Measurements from ENCODE around the gene DNAJA3.

Gene DNAJA3

DNA sequence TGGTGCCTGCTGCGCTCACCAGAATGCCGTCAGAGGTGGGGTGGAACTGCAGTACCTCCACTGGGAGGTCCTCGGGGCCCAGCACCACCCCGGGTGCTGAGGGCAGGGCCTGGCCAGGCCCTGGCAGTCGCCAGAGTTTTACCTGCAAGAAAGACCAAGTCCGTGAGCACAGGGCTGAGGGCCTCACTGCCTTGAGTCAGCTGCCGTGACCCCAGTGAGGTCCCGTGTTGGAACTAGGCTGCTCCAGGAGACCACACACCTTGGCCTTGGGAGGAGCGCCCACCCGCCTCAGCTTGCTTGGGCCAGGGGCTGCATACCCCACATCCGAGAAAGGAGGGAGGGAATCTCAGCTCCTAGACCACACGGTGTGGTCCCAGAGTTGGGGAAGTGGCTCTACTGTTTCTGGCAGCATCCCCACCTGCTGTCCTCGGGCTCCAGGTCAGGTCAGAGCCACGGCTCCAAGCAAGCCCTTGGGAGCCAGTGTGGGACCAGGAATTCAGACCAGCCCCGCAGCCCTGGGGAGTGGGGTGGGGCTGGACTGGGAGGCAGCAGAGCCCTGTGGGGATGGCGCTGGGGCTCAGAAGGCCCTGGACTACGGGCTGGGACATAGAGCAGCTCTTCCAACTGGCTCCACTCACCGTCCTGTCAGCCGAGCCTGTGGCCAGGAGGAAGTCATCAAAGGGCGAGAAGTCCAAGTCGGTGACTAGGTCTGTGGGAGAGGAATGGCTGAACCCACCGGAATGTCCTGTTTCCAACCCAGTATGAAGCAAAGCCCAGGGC is 17.9 kb upstream of the DNAJA3 start:
- DNase-seq (ENCODE audit: low read depth in 2 of 2), result no peak

- DNase-seq (ENCODE audit: low read depth in 2 of 2), result no peak
Observed at GRCh38 chr16:4408323-4408690, 17.4 kb upstream of the DNAJA3 start.

- no peak for DNase-seq (ENCODE audit: low read depth in 2 of 2)
Observed at GRCh38 chr16:4409081-4409932, 16.4 kb upstream of the DNAJA3 start.

GRCh38 chr16:4410335-4411075 is 15.2 kb upstream of the DNAJA3 start:
- no peak for DNase-seq (ENCODE audit: low read depth in 2 of 2)

DNA sequence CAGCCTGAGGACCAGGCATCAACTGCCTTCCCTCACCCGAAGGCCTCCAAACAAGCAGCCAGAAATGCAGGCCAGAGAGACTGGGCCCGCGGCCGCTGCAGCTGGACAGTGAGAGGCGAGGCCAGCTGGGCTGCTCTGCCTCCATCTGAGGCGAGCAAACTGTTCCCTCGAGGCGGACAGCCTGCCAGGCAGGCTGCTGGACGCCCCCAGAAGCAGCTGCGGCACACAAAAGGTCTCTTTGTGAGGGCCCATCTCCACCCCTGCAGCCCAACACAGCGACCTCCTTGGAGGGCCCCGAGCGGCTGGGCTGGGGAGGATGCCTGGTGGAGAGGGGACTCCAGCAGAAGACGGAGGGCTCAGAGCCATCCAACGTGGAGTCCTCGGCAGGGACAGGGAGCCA is 14.0 kb upstream of the DNAJA3 start:
- DNase-seq (ENCODE audit: low read depth in 2 of 2), result no peak

GRCh38 chr16:4412159-4412558 is 13.5 kb upstream of the DNAJA3 start:
- no peak for DNase-seq (ENCODE audit: low read depth in 2 of 2)

DNA sequence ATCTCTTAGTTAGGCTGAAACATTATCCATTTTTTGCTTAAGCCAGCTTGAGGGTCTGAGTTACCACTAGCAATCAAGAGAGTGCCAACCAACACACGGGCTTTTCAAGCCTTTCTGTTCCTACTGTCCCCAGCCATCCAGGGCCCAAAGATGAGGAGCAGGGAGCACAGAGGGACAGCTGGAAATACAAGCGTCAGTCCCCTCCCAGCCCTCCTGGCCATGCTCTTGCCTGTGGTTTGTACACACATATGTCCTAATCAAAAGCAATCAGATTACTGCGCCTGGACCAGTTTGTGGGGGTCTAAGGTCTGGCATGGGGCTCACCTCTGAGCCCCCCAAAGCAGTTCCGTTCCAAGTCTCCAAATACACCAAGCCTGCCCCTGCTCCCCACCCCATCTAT is 12.8 kb upstream of the DNAJA3 start:
- no peak for DNase-seq (ENCODE audit: low read depth in 2 of 2)

GRCh38 chr16:4414187-4414917 is 11.3 kb upstream of the DNAJA3 start:
- peak; percentile 71 to 80 for DNase-seq (ENCODE audit: low read depth in 2 of 2)

- no peak for DNase-seq (ENCODE audit: low read depth in 2 of 2)
Observed at GRCh38 chr16:4415538-4416199, 10.0 kb upstream of the DNAJA3 start.

GRCh38 chr16:4416200-4417032 is 9.3 kb upstream of the DNAJA3 start, which contains the start of gene CORO7:
CORO7 (minus strand) TSS chr16:4416596; CDS start chr16:4416518, 78 bp downstream.
- DNase-seq (ENCODE audit: low read depth in 2 of 2), result peak; percentile 94 to 99

- no peak for DNase-seq (ENCODE audit: low read depth in 2 of 2)
Observed at GRCh38 chr16:4419402-4419959, 6.2 kb upstream of the DNAJA3 start.

DNA sequence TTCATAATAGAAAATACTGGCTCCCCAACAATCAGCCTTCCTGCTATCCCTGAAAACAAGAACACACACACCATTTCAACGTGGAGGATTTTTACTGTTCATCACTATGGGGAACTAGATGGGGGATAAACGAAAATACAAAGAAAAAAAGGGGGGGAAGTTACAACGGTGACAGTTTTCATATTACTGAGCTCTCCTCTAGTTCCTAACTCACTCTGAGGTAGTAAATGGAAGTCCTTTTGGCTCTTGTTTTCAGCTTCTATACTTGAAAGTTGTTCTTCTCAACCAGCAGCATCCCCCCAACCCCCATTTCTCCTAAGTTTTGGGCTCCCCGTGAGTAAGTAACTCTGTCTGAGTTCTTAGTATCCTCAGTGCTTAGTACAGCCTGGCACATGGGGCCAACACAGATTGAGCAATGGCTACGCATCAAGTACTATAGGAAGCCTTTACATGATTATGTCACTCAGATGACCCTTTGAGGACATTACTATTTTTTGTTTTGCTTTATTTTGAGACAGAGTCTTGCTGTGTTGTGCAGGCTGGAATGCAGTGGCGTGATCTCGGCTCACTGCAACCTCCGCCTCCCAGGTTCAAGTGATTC is 5.1 kb upstream of the DNAJA3 start:
- no peak for DNase-seq (ENCODE audit: low read depth in 2 of 2)

DNA sequence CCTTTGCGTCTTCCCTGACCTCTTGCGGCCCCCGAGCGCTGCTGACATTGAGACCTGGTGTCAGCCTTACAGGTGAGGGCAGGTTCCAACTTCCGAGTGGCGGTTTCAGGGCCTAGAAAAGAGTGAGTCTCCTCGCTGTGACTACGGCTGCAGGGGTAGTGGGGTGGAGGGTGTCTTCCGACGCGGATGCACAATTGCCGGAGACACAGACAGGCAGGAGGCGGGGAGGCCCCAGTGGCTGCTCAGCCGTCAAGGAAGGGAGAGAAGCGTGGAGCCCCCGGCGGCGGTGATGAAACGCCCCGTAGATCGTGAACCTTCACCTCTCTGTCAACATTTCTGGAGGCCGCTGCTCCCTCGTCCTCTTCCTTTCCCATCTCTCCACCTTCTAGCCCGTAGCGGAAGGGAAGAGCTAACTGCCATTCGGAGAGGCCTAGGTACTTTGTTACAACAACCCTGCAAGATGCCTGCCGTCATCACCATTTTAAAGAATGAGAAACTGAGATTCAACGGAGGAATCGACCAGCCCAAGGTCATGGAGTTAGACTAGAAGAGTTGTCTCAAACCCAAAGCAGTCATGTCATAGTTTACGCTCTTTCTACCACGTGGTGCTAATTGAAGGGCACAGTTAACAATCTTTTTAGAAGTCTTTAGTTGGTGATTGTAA is 485 bp downstream of the DNAJA3 start:
- no peak for DNase-seq (ENCODE audit: low read depth in 2 of 2)

DNA sequence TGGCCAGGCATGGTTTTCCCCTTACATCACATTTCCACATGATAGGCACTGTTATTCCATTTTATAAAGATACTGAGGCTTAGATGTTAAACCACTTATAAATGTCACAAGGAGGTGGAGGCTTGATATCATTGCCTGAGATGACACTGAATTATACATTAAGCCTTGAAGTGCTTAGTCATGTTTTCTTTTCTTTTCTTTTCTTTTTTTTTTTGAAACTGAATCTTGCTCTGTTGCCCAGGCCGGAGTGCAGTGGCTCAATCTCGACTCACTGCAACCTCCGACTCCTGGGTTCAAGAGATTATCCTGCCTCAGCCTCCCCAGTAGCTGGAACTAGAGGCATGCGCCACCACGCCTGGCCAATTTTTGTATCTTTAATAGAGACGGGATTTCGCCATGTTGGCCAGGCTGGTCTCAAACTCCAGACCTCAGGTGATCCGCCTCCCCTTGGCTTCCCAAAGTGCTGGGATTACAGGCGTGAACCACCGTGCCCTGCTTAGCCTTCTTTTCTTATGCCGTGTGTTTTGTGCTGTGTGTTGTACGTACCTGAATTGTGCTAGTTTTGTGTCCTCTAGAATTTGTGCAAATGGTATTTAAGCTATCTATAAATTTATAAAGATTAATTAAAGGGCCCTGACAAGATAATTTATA is 1.2 kb downstream of the DNAJA3 start:
- no peak for DNase-seq (ENCODE audit: low read depth in 2 of 2)

- DNase-seq (ENCODE audit: low read depth in 2 of 2), result no peak
Observed at GRCh38 chr16:4428500-4428899, 2.8 kb downstream of the DNAJA3 start.

DNA sequence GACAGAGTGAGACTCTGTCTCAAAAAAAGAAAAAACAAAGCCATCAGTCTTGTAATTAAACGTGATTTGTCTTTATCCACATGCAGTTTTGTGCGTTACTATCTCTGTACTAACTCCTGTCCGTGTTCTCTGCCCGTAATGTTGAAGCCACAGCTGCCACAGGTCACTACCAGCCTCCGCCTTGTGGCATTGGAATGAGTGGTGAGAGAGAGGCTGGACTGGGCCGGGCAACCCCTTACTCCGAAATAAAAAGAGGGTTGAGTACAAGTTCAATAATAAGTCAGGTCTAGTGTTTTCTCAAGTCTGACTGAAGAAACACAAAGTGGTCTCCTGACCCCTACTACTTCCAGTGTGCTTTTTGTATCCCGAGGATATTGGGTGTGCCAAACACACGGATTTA is 5.4 kb downstream of the DNAJA3 start:
- DNase-seq (ENCODE audit: low read depth in 2 of 2), result no peak

GRCh38 chr16:4433228-4433627 is 7.6 kb downstream of the DNAJA3 start:
- no peak for DNase-seq (ENCODE audit: low read depth in 2 of 2)

All from stimulated activated CD4-positive, alpha-beta T cell treated with anti-CD3 and anti-CD28 coated beads, Interleukin-15, amount 100 ng/mL, for 48 hours (primary cell).